CD4-positive, alpha-beta T cell treated with Interleukin-2 at 100 ng/mL for 4 hours (primary cell): ENCODE measurements around the gene MINDY4.

ENCODE experiments used
- DNase-seq: peaks from one replicate; pipeline ENCODE4 v3.0.0-alpha.2; 2020; ENCODE audit warnings: low spot score

The MINDY4 gene

GRCh38 chr7:30771174-30771879, at the start of gene MINDY4:
Gene MINDY4 (plus strand): TSS chr7:30771417. CDS start chr7:30771494, 77 bp downstream.
- DNase-seq: peak; percentile 64

GRCh38 chr7:30722187-30722586, 49.0 kb upstream of the MINDY4 start:
- no peak for DNase-seq

DNA sequence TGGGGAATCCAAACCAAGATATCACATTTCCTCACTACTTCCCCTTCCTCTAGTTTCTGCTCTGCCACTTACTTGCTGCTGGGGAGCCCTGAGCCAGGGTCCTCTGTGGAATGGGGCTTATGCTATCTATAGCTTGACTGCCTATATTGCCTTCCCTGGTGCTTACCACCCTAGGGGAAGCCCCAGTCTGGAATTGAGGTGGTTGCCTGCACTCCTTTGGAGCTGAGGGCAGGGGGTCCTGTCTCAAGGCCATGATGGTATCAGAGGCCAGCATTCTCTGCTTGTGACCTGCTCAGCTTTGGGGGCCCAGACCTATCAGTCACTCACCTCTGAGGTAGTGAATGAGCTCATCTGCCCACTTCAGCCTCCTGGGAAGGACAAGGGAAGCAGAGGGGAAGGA, 48.5 kb upstream of the MINDY4 start:
- no peak for DNase-seq

DNA sequence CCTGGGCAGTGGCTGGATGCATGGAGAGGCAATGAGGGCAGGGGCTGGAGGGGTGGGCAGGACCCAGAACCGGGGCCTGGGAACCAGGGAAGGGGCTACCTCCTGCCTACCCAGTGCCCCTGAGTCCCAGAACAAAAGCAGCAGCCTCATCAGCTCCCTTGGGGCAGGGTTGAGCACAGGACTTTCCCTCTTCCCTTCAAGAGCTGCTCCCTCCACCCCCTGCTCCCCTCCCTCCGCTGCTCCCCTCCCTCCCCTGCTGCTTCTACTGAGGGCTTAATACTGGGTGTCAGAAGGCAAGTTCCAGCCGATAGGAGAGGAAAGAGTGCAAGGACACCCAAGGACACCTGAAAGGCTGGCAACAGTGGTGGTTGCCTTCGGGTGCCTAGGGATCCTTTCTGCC, 47.4 kb upstream of the MINDY4 start:
- DNase-seq: no peak

- DNase-seq: peak; percentile 21
These were observed 44.8 kb upstream of the MINDY4 start for GRCh38 chr7:30726296-30727006.

DNA sequence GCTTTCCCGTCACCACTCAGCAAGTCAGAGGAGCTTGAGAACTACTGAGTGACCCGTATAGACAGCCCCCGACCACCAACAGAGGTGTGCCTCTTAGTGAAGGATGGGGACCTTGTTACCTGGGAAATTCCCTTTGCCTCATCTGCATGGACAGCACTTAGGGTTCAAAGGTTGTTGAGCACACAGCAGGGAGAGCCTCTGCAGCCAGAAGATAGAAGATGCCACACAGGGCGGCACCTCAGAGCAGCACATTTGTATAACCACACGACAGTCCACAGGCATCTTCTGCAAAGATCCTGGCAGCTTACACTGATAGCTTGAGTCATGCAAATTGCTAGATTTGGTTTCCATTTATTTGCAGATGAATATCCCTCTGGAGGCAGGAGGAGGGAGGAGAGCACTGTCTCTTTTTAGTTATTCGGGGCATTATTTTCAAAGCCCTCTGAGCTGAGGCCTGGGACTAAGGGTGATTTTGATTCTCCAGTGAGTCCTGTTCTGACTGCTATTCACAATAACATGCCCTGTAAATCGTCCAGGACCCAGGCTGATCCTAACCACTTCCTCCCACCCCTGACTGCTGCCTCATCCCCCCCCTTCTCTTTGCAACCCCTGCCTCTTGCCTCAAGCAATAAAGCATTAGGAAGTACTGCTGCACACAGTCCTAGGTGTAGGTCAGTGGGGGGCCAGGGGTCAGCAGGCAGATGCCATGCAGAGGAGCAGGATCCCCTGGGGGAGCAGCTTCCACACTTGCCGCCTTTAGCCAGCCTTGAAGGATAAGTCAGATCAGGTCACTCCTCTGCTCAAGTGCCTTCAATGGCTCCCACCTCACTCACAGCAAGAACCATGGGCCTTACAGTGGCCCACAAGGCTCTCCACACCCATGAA, 43.9 kb upstream of the MINDY4 start:
- DNase-seq: peak; percentile 59

- no peak for DNase-seq
These were observed 42.6 kb upstream of the MINDY4 start for GRCh38 chr7:30728591-30729100.

DNA sequence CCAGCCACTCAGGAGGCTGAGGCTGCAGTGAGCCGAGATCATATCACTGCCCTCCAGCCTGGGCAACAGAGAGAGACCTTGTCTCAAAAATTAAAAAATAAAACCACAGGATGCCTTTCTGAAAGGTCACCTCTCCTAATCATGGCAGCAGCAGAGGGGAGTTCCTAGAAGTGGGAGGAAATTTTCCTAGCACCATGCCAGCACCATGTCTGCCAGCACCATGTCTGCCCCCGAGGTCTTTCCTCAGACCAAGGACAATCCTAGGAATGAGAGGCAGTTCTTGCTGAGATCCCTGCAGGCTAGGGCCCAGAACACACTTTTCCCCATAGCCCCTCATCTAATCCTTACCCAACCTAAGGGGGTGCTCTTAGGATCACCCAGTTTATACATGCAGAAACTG, 41.6 kb upstream of the MINDY4 start:
- DNase-seq: no peak

- no peak for DNase-seq
These were observed 41.1 kb upstream of the MINDY4 start for GRCh38 chr7:30730097-30730496.

DNA sequence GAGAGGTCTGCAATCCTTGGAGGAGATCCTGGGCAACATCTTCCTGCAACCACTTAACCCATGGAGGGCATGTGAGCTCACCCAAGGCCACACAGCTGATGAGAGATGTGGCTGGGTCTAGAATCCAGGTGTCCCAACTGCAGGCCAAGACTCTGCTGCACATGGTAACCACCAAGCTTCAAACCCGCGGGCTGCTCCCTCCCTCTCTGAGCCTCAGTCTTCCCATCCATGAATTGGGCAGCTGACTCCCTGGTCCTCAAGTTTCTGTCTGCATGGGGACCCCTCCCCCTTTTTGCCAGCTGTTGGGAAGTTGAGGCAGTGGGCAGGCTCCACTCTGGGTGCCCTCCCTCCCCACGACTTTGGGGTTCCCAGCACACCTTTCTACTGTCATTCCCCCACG, 40.2 kb upstream of the MINDY4 start:
- DNase-seq: no peak

DNA sequence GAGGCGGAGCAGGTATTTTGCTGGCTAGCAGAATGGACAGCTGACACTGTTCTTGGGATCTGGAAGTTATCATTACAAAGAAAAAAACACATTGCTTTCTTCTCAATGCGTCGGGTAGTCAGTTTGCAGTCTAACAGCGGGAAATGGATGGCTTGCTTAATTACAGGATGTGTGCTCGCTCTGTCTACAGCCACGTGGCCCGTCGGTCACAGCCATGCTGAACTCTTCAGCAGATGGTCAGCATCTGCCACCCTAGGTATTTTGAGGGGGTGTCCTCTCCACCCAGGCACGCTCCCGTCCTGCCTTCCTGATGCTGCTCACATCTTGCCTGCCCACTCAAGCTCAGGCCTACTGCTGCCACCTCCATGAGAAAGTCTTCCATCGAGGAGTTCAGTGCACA, 39.6 kb upstream of the MINDY4 start:
- no peak for DNase-seq

- no peak for DNase-seq
These were observed 38.6 kb upstream of the MINDY4 start for GRCh38 chr7:30732606-30733005.

DNA sequence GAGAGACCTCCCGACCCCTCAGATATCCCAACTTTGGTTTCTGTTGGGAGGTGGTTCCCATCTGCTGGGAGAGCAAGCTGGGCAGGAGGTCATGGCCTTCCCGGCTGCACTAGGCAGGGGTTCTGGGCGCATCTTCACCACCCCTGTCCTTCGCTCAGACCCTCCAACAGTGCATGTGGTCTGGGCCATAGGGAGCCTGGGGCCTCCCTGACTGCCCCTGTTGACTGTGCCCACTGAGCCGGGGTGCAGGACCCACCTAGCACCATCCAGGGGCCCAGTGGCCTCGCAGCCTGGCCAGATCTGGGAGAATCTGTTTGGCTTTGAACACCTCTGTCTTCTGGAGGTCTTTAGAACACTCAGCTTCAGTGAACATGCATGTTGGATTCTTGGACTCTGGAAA, 38.0 kb upstream of the MINDY4 start:
- DNase-seq: no peak

GRCh38 chr7:30733691-30734090, 37.5 kb upstream of the MINDY4 start:
- no peak for DNase-seq

- no peak for DNase-seq
These were observed 36.7 kb upstream of the MINDY4 start for GRCh38 chr7:30734497-30734896.

DNA sequence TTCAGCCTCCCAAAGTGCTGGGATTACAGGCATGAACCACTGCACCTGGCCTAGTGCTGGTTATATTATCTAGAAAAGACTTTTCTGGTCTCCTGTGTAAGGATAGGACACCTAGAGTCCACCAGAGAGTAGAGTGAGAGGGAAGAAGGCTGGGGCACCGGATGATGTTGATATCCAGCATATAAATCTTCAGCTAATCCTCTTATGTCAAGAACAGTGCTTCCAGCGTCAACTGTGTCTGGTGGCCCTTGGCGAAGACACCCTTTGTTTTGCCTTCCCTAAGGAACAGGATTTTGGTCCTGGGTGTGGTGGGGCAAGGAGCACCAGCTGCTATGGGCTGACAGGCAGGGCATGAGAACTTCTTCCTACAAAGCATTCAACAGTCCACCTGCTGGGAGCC, 35.6 kb upstream of the MINDY4 start:
- no peak for DNase-seq

- DNase-seq: no peak
These were observed 34.9 kb upstream of the MINDY4 start for GRCh38 chr7:30736291-30736690.

DNA sequence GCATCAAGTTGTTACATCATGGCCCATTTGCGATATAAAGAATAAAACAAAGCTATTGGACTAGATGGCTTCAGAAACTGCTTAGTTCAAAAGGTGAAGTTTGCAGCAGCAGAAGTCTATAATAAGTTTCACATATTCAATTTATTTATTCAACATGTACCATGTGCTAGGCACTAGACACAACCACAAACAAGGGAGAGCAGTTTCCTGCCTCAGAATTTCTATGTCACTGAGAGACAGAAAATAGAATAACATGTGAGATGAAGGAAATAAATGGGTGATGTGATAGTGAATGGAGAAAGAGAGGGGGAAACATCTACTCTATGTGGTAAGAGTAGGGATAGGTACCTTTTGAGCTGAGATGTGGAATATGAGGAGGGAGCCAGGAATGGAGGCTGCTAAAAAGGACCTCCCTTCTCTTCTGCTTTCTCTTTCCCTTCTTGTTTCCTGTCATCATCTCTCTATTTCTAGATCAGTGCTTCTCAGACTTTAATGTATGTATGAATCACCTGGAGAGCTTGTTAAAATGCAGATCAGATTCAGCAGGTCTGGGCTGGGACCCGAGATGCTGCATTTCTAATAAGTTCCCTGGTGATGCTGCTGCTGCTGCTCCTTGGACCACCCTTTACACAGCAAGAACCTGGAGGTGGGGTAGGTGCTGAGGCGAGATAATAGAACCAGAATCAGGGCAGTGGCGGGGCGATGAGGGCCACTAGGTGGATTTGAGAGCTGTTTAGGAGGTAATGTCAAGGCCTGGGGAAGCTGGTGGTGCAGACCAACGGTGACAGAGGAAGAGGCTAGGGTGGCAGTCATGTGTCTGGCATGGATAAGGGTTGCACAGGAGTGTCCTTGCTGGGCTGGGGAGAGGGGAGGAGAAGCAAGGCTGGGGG, 32.9 kb upstream of the MINDY4 start:
- DNase-seq: peak; percentile 12

DNA sequence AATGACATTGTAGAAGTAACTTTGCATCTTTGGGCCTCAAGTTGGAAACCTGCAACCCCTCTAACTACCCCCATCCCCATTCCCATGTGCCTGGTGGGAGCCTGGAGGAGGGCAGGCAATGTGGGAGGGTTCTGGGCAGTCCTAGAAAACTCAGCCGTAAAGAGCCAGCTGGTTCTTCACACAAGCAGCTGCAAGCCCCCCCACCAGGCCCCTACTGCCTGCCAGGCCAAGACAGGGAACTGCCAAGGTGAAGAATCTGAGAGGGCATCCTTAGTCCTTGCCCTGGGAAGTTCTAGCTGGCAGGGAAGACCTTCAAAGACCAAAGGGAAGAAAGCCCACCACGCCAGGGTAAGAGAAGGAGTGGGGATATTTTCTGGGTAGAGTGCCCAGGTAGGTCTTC, 31.5 kb upstream of the MINDY4 start:
- no peak for DNase-seq

GRCh38 chr7:30740417-30741181, 30.6 kb upstream of the MINDY4 start:
- DNase-seq: peak; percentile 77

DNA sequence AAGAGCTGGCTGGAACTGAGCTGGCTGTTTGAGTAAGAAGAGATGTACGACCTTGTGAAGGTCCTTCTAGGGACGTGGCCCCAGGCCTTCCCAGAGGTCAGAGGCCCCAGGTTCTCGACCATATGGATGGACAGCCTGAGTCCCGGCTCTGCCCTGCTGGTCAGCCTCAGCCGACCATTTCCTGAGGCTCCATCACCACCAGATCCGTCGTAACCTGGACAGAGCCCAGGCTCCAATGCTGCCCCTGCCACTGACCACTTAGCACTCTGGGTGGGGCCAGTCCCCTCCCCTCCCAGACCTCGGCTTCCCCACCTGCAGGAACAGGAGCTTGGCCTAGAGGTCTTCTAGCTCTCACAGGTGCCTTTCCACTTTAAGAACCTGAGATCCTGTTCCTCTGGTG, 29.9 kb upstream of the MINDY4 start:
- DNase-seq: no peak
